K562 (cell line): ENCODE measurements around the gene VEZF1. TPM values are rescaled to one million over a fixed set of nuclear protein-coding genes. Genes with fewer than 3 reads are reported as not detected.

Source experiments
- ATAC-seq: fragments of 200-7000 bp; cut with Tn5 transposase; 3 replicates; pipeline ENCODE4 v1.9.1; 2020; ENCODE audit warnings: moderate library complexity
- BruUV-seq: library from RNA; stranded (reverse); fragments of 400-500 nt; replicated peaks from 2 replicates; lab custom pipeline; 2021; lab: Mats Ljungman, UMichigan
- CTCF ChIA-PET: fragments of 300-600 bp; formaldehyde crosslinking; extraction: SDS; loops from one replicate; lab custom pipeline; 2021; ENCODE audit warnings: low intra/inter-chr PET ratio; lab: Yijun Ruan, JAX
- POLR2A ChIA-PET: fragments of 300-600, 350-650 bp; sonication (Branson Sonifier 250); formaldehyde crosslinking; extraction: SDS; loops from one replicate; lab custom pipeline; 2021; ENCODE audit warnings: antibody characterized with exemption, inconsistent platforms; lab: Yijun Ruan, JAX
- DNase-seq, 4 experiments: peaks; one replicate each; pipeline versions ENCODE4 v3.0.0 to v3.0.0-alpha.2; 2011 to 2018; ENCODE audit warnings: low spot score in 3 of 4, mixed read lengths in 3 of 4; ENCODE audit errors: extremely low read depth in 1 of 4
- FAIRE-seq: peaks from 2 replicates; lab custom pipeline; 2011; peaks lifted over from hg19 to GRCh38; lab: Jason Lieb, UNC
- H2AFZ ChIP-seq: 2 replicates; pipeline ENCODE4 v1.6.0; 2011; ENCODE audit warnings: low read depth, low read length, control low read depth, inconsistent platforms
- H3K27ac ChIP-seq: fragments of 200-600 bp; 3 replicates; pipeline ENCODE4 v1.8.0; 2011; ENCODE audit warnings: low read depth, mild to moderate bottlenecking, control low read depth, inconsistent platforms, low read length, moderate library complexity, mixed read lengths; ENCODE audit errors: extremely low read depth
- H3K27me3 ChIP-seq, 2 experiments: fragments of 300-600 bp in 1 of 2; 2 replicates in 1 of 2; 3 replicates in 1 of 2; pipeline versions ENCODE4 v1.6.0 to v1.8.0; 2011; ENCODE audit warnings: inconsistent platforms in 2 of 2, low read length in 2 of 2, mild to moderate bottlenecking in 1 of 2, mixed read lengths in 1 of 2, moderate library complexity in 1 of 2; ENCODE audit not compliant: control insufficient read depth in 2 of 2, insufficient read depth in 2 of 2
- H3K36me3 ChIP-seq: fragments of 300-600 bp; 3 replicates; pipeline ENCODE4 v1.8.0; 2011; ENCODE audit warnings: mild to moderate bottlenecking, low read length, inconsistent platforms; ENCODE audit not compliant: control insufficient read depth, insufficient read depth
- H3K4me1 ChIP-seq, 2 experiments: fragments of 200-600 bp in 1 of 2; replicated peaks in 1 of 2; 2 replicates in 1 of 2; 3 replicates in 1 of 2; pipeline versions ENCODE4 v1.5.1 to v1.8.0; 2011; ENCODE audit warnings: inconsistent platforms in 2 of 2, low read length in 2 of 2, mild to moderate bottlenecking in 1 of 2, mixed read lengths in 1 of 2, moderate library complexity in 1 of 2; ENCODE audit not compliant: control insufficient read depth in 2 of 2, insufficient read depth in 2 of 2
- H3K4me2 ChIP-seq: 2 replicates; pipeline ENCODE4 v1.6.1; 2011; ENCODE audit warnings: low read length, control low read depth, inconsistent platforms, mixed read lengths; ENCODE audit not compliant: insufficient read depth
- H3K4me3 ChIP-seq: fragments of 200-600 bp; sonication (generic), shearing (Covaris generic); 2 replicates; pipeline ENCODE4 v1.5.1; 2016; ENCODE audit warnings: control low read depth, inconsistent platforms
- H3K79me2 ChIP-seq: fragments of 200-600 bp; 3 replicates; pipeline ENCODE4 v1.8.0; 2011; ENCODE audit warnings: low read length, inconsistent platforms; ENCODE audit not compliant: control insufficient read depth, insufficient read depth
- H3K9ac ChIP-seq, 2 experiments: 2 replicates each; pipeline versions ENCODE4 v1.6.0 to v1.6.1; 2011; ENCODE audit warnings: low read depth in 2 of 2, low read length in 2 of 2, control low read depth in 1 of 2, inconsistent platforms in 1 of 2, mild to moderate bottlenecking in 1 of 2, mixed read lengths in 1 of 2; ENCODE audit not compliant: insufficient read depth in 1 of 2
- H3K9me1 ChIP-seq: one replicate; pipeline ENCODE4 v1.6.0; 2011; ENCODE audit warnings: inconsistent platforms, mild to moderate bottlenecking, low read length, moderate library complexity; ENCODE audit not compliant: control insufficient read depth, insufficient read depth
- H3K9me3 ChIP-seq: replicated peaks from 2 replicates; pipeline ENCODE4 v1.5.1; 2011; ENCODE audit warnings: low read depth, low read length, inconsistent platforms; ENCODE audit not compliant: control insufficient read depth, insufficient read depth
- H4K20me1 ChIP-seq: replicated peaks from 2 replicates; pipeline ENCODE4 v1.6.1; 2011; ENCODE audit warnings: low read length, inconsistent platforms, mixed read lengths; ENCODE audit not compliant: control insufficient read depth, insufficient read depth
- CTBP1 ChIP-seq: fragments of 450-650 bp; IDR thresholded peaks from 2 replicates; pipeline ENCODE4 v1.6.1; 2016; ENCODE audit warnings: borderline replicate concordance
- IRF1 ChIP-seq: sonication (generic); formaldehyde crosslinking; IDR thresholded peaks from 2 replicates; pipeline ENCODE4 v1.8.0; 2022; ENCODE audit warnings: missing genetic modification reagents, mild to moderate bottlenecking, borderline replicate concordance
- MED1 ChIP-seq: sonication (generic); formaldehyde crosslinking; IDR thresholded peaks from 2 replicates; pipeline ENCODE4 v1.8.1; 2023; ENCODE audit warnings: missing genetic modification reagents, borderline replicate concordance
- PHB2 ChIP-seq: fragments of 450-650 bp; IDR thresholded peaks from 2 replicates; pipeline ENCODE4 v1.6.1; 2017; ENCODE audit warnings: low read depth
- RBM34 ChIP-seq: fragments of 200-400 bp; formaldehyde crosslinking; IDR thresholded peaks from 2 replicates; pipeline ENCODE4 v1.6.1; 2018; ENCODE audit warnings: low read length, borderline replicate concordance; ENCODE audit not compliant: insufficient read depth
- RFX7 ChIP-seq: fragments of 250-450 bp; sonication (Bioruptor Pico); IDR thresholded peaks from 2 replicates; pipeline ENCODE4 v1.5.1; 2021; ENCODE audit warnings: mild to moderate bottlenecking
- SNRNP70 ChIP-seq: fragments of 200-400 bp; formaldehyde crosslinking; optimal IDR thresholded peaks from 2 replicates; pipeline ENCODE3; 2017; ENCODE audit warnings: low read depth, low read length
- SP2 ChIP-seq: IDR thresholded peaks from 2 replicates; pipeline ENCODE4 v1.6.1; 2011; ENCODE audit warnings: mild to moderate bottlenecking, low read depth, low read length, moderate library complexity; ENCODE audit not compliant: poor library complexity, severe bottlenecking; ENCODE audit errors: extremely low read depth
- WGBS: fragments of 100-300 bp; shearing (Covaris generic); methylation state at CpG from one replicate; pipeline ENCODE4 v1.1.6; 2016; ENCODE audit warnings: low coverage, mixed read lengths; ENCODE audit not compliant: insufficient coverage; ENCODE audit errors: missing lambda C conversion rate; 5-methylcytosine and 5-hydroxymethylcytosine counted together
- in situ Hi-C: fragments of 300-500 bp; cut with MboI; formaldehyde crosslinking; loops from 4 replicates; pipeline ENCODE4 v1.15.0; 2018; ENCODE audit warnings: inconsistent platforms, mixed read lengths
- intact Hi-C: fragments of 100-400 bp; cut with micrococcal nuclease; formaldehyde crosslinking; loops from 2 replicates; pipeline ENCODE4 v1.14.2; 2022
- polyA plus RNA-seq, 8 experiments: library from polyadenylated mRNA; depleted of rRNA in 4 of 8; stranded (reverse) in 5 of 8; unstranded in 3 of 8; fragments of >200 nt; fragmentation: Nextera tagmentation in 2 of 8; fragmentation: Illumina TruSeq in 1 of 8; extraction: Ambion mirVana in 2 of 8; extraction: Trizol in 1 of 8; gene quantifications; 2 replicates each; pipeline versions ENCODE4 v1.2.1 to v1.2.3, GENCODE V29; 2011 to 2014; ENCODE audit warnings: inconsistent platforms in 1 of 8, missing spikeins in 1 of 8
- total RNA-seq, 7 experiments: library from RNA; depleted of rRNA in 6 of 7; stranded (reverse); fragments of >200 nt in 6 of 7; fragmentation: Illumina TruSeq in 2 of 7; extraction: Trizol in 2 of 7; gene quantifications; 2 replicates each; pipeline versions ENCODE4 v1.2.1 to v1.2.3, GENCODE V29; 2011 to 2021; ENCODE audit warnings: low replicate concordance in 1 of 7
- TF ChIP-seq, protein P1 (sequence below), 2 experiments: fragments of 450-650 bp in 1 of 2; sonication (generic) in 1 of 2; formaldehyde crosslinking in 1 of 2; IDR thresholded peaks; 2 replicates each; pipeline versions ENCODE4 v1.7.1 to v1.9.0; 2016 to 2022; ENCODE audit warnings: inconsistent platforms in 1 of 2, mild to moderate bottlenecking in 1 of 2, missing genetic modification reagents in 1 of 2

Gene VEZF1
- total and polyA plus RNA-seq, 9 of the 15 experiments (the other 6 are each of a cell fraction or from before 2014, with no cell fraction given): 9.5 to 33.4 (median 22.1) TPM

GRCh38 chr17:57971572-57971971 is 16.5 kb downstream of the VEZF1 start (continued):
- TF ChIP-seq IRF1 (CRISPR knock-in tag) (no peak), MED1 (no peak), CTBP1 (no peak), RFX7 (CRISPR knock-in tag) (no peak)

GRCh38 chr17:57970710-57971109 is 17.3 kb downstream of the VEZF1 start:
- FAIRE-seq: no peak
- POLR2A ChIA-PET: interaction anchor here (0.9 to 3.3 kb wide), 2 partner anchors 11 to 19 kb away, joined by 3 to 11 read pairs; no protein-coding TSS in a partner anchor
- intact Hi-C loops: no loop called here
- TF ChIP-seq SNRNP70 (no peak), SP2 (no peak), PHB2 (no peak), RBM34 (no peak)
- TF ChIP-seq, protein P1, sequence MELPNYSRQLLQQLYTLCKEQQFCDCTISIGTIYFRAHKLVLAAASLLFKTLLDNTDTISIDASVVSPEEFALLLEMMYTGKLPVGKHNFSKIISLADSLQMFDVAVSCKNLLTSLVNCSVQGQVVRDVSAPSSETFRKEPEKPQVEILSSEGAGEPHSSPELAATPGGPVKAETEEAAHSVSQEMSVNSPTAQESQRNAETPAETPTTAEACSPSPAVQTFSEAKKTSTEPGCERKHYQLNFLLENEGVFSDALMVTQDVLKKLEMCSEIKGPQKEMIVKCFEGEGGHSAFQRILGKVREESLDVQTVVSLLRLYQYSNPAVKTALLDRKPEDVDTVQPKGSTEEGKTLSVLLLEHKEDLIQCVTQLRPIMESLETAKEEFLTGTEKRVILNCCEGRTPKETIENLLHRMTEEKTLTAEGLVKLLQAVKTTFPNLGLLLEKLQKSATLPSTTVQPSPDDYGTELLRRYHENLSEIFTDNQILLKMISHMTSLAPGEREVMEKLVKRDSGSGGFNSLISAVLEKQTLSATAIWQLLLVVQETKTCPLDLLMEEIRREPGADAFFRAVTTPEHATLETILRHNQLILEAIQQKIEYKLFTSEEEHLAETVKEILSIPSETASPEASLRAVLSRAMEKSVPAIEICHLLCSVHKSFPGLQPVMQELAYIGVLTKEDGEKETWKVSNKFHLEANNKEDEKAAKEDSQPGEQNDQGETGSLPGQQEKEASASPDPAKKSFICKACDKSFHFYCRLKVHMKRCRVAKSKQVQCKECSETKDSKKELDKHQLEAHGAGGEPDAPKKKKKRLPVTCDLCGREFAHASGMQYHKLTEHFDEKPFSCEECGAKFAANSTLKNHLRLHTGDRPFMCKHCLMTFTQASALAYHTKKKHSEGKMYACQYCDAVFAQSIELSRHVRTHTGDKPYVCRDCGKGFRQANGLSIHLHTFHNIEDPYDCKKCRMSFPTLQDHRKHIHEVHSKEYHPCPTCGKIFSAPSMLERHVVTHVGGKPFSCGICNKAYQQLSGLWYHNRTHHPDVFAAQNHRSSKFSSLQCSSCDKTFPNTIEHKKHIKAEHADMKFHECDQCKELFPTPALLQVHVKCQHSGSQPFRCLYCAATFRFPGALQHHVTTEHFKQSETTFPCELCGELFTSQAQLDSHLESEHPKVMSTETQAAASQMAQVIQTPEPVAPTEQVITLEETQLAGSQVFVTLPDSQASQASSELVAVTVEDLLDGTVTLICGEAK (IDR thresholded peaks at IDR 0.05): no peak
- TF ChIP-seq, protein P1 (CRISPR knock-in tag; IDR thresholded peaks at IDR 0.05): no peak

More at GRCh38 chr17:57970710-57971109, 17.3 kb downstream of the VEZF1 start:
- Histone ChIP-seq H3K27ac (no peak overlapping the region), H3K79me2 (no peaks in the 10 kb centered on the region), H4K20me1 (no peaks in the 10 kb centered on the region), H3K9me3 (no peaks in the 10 kb centered on the region), H3K27me3 (peaks cover 5 to 20% of the 10 kb centered on the region in 2 experiments), H3K36me3 (peaks cover 26% of the 10 kb centered on the region; the same call in 2 of the 3 replicates), H3K4me3 (no peak overlapping the region), H3K9ac (no peak overlapping the region), H3K4me1 (no peaks in the 10 kb centered on the region; a peak in 1 of 5 replicates), H2AFZ (no peak overlapping the region), H3K4me2 (no peak overlapping the region), H3K9me1 (no peaks in the 10 kb centered on the region)
- CTCF ChIA-PET: no interaction called here
- in situ Hi-C loops: no loop called here
- 16% methylated on average over 4 of the region's 4 CpGs for WGBS
- no TSS peak for BruUV-seq
- ATAC-seq (no peak), DNase-seq (no peak)
